Body of pancreas (tissue), 4 donors: ENCODE measurements around the gene SPAAR. TPM values are rescaled to one million over a fixed set of nuclear protein-coding genes. Genes with fewer than 3 reads are reported as not detected.
"Not testable (repeated sequence)": the region's sequence is repeated elsewhere in the genome, so short reads cannot be mapped to it uniquely, and the experiment has no call there.

ENCODE experiments used
- ATAC-seq: fragments of 150-250 bp; one replicate; pipeline ENCODE4 v1.9.1; 2016
- DNase-seq, 4 donors: peaks; one replicate each; pipeline ENCODE4 v3.0.0-alpha.2; 2019
- H3K27ac ChIP-seq, 4 donors: fragments of 200-600 bp; sonication (generic); 1 replicate in 3 of 4; 2 replicates in 1 of 4; pipeline versions ENCODE4 v1.5.1 to v1.6.1; 2016 to 2019; ENCODE audit warnings: mild to moderate bottlenecking in 1 of 4, mixed read lengths in 1 of 4, moderate library complexity in 1 of 4
- H3K27me3 ChIP-seq, 2 donors: fragments of 200-600 bp; sonication (generic); one replicate each; pipeline ENCODE4 v1.6.0; 2016; ENCODE audit warnings: mild to moderate bottlenecking in 1 of 2
- H3K36me3 ChIP-seq, 2 donors: fragments of 200-600 bp; sonication (generic); replicated peaks in 1 of 2; 2 replicates each; pipeline ENCODE4 v1.5.1; 2016; ENCODE audit warnings: low read depth in 2 of 2; ENCODE audit not compliant: insufficient read depth in 1 of 2
- H3K4me1 ChIP-seq: fragments of 200-600 bp; sonication (generic); one replicate; pipeline ENCODE4 v1.6.0; 2016
- H3K4me3 ChIP-seq, 2 donors: fragments of 200-600 bp; sonication (generic); 1 replicate in 1 of 2; 2 replicates in 1 of 2; pipeline ENCODE4 v1.5.1; 2016 to 2019
- H3K9me3 ChIP-seq, 3 donors: fragments of 200-600 bp; sonication (generic); 1 replicate in 2 of 3; 2 replicates in 1 of 3; pipeline ENCODE4 v1.5.1; 2016
- POLR2A ChIP-seq, 3 donors: fragments of 450-650 bp; IDR thresholded peaks; one replicate each; pipeline ENCODE4 v1.6.1; 2016; ENCODE audit warnings: antibody characterized with exemption in 3 of 3, mild to moderate bottlenecking in 2 of 3
- WGBS, 2 donors: methylation state at CpG; one replicate each; pipeline ENCODE4 v1.1.5; 2017; 5-methylcytosine and 5-hydroxymethylcytosine counted together
- intact Hi-C: fragments of 100-400 bp; cut with DNase I; formaldehyde crosslinking; loops from one replicate; pipeline ENCODE4 v1.15.1; 2023
- total RNA-seq, 2 donors: library from RNA; depleted of rRNA; stranded (reverse); fragments of >200 nt; gene quantifications; one replicate each; pipeline ENCODE4 v1.1.0, GENCODE V29; 2016
- TF ChIP-seq, protein P1 (sequence below), 7 experiments: fragments of 450-650 bp in 4 of 7; fragments of 200-600 bp in 3 of 7; sonication (generic) in 3 of 7; IDR thresholded peaks; one replicate each; pipeline ENCODE4 v1.5.1; 2016 to 2019; ENCODE audit warnings: antibody characterized with exemption in 7 of 7

Gene SPAAR
- total RNA-seq, 2 donors from 2014 or later = 0.78 to 7.3 TPM

DNA sequence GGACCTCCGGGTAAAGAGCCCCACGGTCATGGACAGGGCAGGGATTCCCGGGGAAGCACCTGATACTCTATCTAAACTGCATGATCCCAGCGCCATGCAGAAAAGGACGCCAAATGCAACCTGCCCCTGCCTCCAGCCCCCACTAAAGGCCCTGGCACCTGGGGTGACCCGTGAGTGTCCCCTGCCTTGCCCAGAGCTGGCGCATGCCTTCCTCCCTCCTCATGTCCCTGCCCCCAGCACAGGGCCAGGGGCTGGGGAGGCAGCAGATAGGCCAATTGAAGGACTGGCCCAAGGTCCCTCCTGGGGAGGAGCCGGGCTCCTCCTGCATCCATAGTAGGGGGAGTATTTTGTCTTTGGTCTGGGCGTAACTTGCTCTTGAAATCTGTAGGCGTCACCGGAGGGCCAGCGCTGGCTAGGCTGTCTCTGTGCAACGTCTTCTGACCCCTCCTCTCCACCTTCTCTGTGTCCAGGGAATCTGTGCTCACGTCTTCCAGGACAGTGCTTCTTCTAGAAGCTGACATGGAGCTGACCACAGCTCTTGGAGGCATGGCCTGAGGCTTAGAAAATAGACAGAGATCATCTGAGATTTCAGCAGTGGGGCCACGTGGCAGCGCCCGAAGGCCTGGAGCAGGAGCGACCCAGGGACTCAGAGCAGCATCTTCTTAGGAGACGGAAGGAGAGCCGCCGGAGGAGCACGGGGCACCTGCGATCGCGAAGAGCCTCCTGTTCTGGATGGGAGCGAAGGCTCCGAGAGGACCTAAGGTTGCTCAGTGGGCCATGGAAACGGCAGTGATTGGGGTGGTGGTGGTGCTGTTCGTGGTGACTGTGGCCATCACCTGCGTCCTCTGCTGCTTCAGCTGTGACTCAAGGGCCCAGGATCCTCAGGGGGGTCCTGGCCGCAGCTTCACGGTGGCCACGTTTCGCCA is 660 bp downstream of the SPAAR start:
- 82 to 85% methylated on average over 22 to 26 of the region's 34 CpGs for WGBS, 2 donors
- no peaks in the 10 kb centered on the region for H3K27me3 ChIP-seq
- no peak overlapping the region for H3K4me3 ChIP-seq
- peak overlapping the region in 3 of 4 donors; percentile 83 to 85 (median 84) for H3K27ac ChIP-seq
- H3K4me1 ChIP-seq = peaks cover 55% of the 10 kb centered on the region
- intact Hi-C loops = loop anchor here (10.0 kb wide), 1 partner anchor 115 kb away; no protein-coding TSS in a partner anchor
- TF ChIP-seq, protein P1, sequence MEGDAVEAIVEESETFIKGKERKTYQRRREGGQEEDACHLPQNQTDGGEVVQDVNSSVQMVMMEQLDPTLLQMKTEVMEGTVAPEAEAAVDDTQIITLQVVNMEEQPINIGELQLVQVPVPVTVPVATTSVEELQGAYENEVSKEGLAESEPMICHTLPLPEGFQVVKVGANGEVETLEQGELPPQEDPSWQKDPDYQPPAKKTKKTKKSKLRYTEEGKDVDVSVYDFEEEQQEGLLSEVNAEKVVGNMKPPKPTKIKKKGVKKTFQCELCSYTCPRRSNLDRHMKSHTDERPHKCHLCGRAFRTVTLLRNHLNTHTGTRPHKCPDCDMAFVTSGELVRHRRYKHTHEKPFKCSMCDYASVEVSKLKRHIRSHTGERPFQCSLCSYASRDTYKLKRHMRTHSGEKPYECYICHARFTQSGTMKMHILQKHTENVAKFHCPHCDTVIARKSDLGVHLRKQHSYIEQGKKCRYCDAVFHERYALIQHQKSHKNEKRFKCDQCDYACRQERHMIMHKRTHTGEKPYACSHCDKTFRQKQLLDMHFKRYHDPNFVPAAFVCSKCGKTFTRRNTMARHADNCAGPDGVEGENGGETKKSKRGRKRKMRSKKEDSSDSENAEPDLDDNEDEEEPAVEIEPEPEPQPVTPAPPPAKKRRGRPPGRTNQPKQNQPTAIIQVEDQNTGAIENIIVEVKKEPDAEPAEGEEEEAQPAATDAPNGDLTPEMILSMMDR (IDR thresholded peaks at IDR 0.05) = no peak
- TF ChIP-seq POLR2A (IDR thresholded peaks at IDR 0.05) = no peak
- ATAC-seq = no peak
- DNase-seq = no peak
- H3K36me3 ChIP-seq = no peaks in the 10 kb centered on the region
- no peaks in the 10 kb centered on the region for H3K9me3 ChIP-seq

DNA sequence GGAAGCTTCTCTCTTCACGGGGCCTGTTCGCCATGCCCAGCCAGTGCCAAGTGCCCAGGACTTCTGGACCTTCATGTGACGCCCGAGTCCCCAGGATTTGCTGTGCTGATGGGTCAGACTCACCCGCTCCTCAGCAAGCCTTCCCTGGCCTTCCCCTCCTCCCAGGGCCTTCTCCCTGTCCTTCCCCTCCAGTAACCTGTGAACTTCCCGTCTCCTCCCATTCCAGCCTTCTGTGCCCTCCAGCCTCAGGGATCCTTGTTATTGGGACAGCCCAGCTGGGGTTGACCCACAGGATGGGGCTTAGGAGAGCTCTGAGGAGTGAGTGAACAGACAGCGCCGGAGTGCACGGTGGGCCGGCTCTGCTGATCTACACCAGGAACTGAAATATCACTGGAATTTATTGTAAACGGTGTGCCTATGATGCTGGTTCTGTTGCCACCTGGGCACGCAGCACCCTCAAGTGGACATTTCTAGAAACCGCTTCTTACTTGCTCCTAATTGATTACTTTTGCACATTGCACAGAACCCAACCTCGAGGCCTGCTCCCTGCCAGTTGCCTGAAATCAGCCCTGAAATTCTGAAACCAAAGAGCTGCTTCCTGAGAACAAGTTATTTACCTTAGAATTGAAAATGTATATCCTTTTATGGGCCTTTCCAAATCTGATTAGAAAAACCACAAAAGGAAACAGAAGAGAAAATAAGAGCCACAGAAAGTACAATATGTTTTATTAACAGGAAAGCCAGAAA is 1.5 kb downstream of the SPAAR start:
- intact Hi-C loops = no loop called here
- TF ChIP-seq, protein P1 (IDR thresholded peaks at IDR 0.05) = peak in 6 of 7 experiments; percentile 15 to 52 (median 38)
- TF ChIP-seq POLR2A (IDR thresholded peaks at IDR 0.05) = no peak
- WGBS, 2 donors = 56% methylated on average over 12 of the region's 14 CpGs
- Histone ChIP-seq H3K36me3 (no peaks in the 10 kb centered on the region), H3K4me1 (peaks cover 48% of the 10 kb centered on the region), H3K27ac (peak overlapping the region in 3 of 4 donors; percentile 21 to 85 (median 84)), H3K4me3 (no peak overlapping the region), H3K9me3 (no peaks in the 10 kb centered on the region), H3K27me3 (no peaks in the 10 kb centered on the region)
- ATAC-seq (no peak), DNase-seq (peak in 3 of 4 donors; percentile 45 to 51 (median 47))

DNA sequence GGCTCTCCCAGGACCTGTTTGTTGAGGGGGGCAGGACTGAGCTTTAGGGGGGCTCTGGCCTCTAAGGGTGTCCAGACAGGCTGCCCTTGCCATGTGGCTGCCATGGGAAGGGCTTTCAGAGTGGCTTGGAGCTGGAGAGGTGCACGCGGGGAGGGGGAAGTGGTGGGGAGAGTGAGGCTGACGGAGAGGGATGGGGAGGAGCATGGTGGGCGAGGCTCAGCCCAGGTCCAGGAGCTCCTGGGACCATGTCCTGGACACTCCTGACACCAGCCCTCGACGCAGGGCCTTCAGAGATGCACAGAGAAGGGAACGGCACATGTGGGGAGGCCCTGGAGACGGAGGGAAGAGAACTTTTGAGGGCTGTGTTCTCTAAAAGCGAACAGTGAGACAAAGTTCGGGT is 2.4 kb downstream of the SPAAR start:
- Histone ChIP-seq H3K4me3 (no peak overlapping the region), H3K9me3 (no peaks in the 10 kb centered on the region), H3K27ac (peak overlapping the region in 1 of 4 donors; percentile 85), H3K27me3 (no peaks in the 10 kb centered on the region), H3K4me1 (peaks cover 40% of the 10 kb centered on the region), H3K36me3 (no peaks in the 10 kb centered on the region)
- DNase-seq = no peak
- WGBS, 2 donors = 75 to 84% methylated on average over 10 of the region's 10 CpGs
- ATAC-seq = no peak
- intact Hi-C loops = no loop called here
- TF ChIP-seq POLR2A (IDR thresholded peaks at IDR 0.05) = no peak
- TF ChIP-seq, protein P1 (IDR thresholded peaks at IDR 0.05) = no peak

DNA sequence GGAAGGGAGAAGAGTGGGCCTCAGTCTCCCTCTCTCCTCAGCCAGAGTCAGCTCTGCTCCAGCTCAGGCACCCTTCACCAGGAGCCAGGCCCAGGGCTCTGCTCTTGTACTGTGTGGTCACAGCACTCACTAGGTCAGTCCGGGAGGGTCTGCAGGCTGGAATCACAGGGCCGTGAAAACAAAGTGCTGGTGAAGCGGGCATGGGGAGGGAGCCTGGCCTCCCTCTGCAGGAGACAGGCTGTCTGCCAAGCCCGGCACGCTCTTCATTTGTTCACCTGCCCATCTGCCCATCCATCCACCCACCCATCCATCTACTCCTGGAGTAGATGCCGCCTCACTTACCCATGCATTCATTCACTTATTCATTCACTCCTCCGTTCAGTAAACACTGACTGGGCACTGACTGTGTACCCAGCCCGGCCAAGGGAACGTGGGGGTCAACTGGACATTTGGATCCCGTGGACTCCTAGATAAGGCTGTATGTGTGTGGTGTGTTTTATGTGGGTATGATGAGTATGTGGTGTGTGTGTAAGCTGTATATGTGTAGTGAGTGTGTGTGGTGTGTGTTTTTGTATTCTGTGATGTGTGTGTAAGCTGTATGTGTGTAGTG is 3.6 kb downstream of the SPAAR start:
- Histone ChIP-seq H3K9me3 (no peaks in the 10 kb centered on the region), H3K27ac (no peak overlapping the region), H3K4me3 (no peak overlapping the region), H3K27me3 (no peaks in the 10 kb centered on the region), H3K36me3 (no peaks in the 10 kb centered on the region), H3K4me1 (peaks cover 28% of the 10 kb centered on the region)
- 77 to 80% methylated on average over 10 of the region's 10 CpGs for WGBS, 2 donors
- intact Hi-C loops = no loop called here
- TF ChIP-seq, protein P1 (IDR thresholded peaks at IDR 0.05) = no peak
- no peak for TF ChIP-seq POLR2A (IDR thresholded peaks at IDR 0.05)
- no peak for DNase-seq
- ATAC-seq = no peak

DNA sequence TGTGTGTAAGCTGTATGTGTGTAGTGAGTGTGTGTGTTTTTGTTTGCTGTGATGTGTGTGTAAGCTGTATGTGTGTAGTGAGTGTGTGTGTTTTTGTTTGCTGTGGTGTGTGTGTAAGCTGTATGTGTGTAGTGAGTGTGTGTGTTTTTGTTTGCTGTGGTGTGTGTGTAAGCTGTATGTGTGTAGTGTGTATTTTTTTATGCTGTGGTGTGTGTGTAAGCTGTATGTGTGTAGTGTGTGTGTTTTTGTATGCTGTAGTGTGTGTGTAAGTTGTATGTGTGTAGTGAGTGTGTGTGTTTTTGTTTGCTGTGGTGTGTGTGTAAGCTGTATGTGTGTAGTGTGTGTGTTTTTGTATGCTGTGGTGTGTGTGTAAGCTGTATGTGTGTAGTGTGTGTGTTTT is 4.1 kb downstream of the SPAAR start:
- H3K27ac ChIP-seq, H3K27me3 ChIP-seq, intact Hi-C loops, ATAC-seq, H3K36me3 ChIP-seq, DNase-seq, H3K9me3 ChIP-seq, H3K4me3 ChIP-seq: not testable (repeated sequence)
- peaks cover 23% of the 10 kb centered on the region for H3K4me1 ChIP-seq
